ENCODE results near the gene DNAJB14. TPM values are rescaled to one million over a fixed set of nuclear protein-coding genes. Genes with fewer than 3 reads are reported as not detected.

DNAJB14 gene
- total RNA-seq, 4 donors from 2014 or later = 41.9 to 58.1 (median 48.5) TPM

DNA sequence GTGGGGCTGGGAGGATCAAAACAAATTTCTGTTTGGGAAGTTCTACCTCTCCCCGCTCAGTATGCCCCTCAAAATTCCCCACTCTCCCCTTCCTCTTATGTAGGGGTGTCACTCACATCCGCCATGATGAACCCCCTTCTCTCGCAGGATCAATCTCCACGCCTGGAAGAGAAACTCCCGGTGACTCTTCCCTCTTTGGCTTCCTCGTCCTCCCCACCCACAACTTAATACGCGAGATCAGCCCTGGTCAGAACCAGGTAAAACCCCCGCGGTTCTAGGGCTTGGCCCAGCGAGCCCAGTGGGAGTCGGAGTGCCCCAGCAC lies 52.6 kb downstream of the DNAJB14 start:
- DNase-seq = no peak
- Histone ChIP-seq H3K4me1 (peaks cover 9 to 38% (median 11%) of the 10 kb centered on the region in 4 donors), H3K36me3 (no peaks in the 10 kb centered on the region), H3K27ac (peak overlapping the region; percentile 86 to 90 (median 89)), H3K9me3 (no peaks in the 10 kb centered on the region), H3K4me3 (peak overlapping the region; percentile 57 to 81 (median 76)), H3K27me3 (no peaks in the 10 kb centered on the region)
- no peak for TF ChIP-seq POLR2AphosphoS5 (IDR thresholded peaks at IDR 0.05)
- WGBS, 2 donors (ENCODE audit: low coverage in 1 of 2) = 0% methylated on average over 4 to 12 of the region's 12 CpGs
- in situ Hi-C loops (cut with MboI; ENCODE audit: low pct_ligation_motif_present in 1 of 4, low pct_unique_long_range_greater_than_20kb in 1 of 4, low sequenced_read_pairs in 3 of 4) (loop anchor here in 3 of 4 donors (10.0 to 25.0 kb wide), 3 partner anchors 51 to 331 kb away; partner anchors contain the start of genes TRMT10A (in 3 of the 3), MTTP (in 2 of the 3) and DNAJB14 (in 1 of the 3)), intact Hi-C loops (cut with DNase I; ENCODE audit: low total_unique reads) (loop anchor here (5.0 to 10.0 kb wide), 2 partner anchors 54 to 329 kb away; partner anchors contain the start of genes DNAJB14 and TRMT10A)

DNA sequence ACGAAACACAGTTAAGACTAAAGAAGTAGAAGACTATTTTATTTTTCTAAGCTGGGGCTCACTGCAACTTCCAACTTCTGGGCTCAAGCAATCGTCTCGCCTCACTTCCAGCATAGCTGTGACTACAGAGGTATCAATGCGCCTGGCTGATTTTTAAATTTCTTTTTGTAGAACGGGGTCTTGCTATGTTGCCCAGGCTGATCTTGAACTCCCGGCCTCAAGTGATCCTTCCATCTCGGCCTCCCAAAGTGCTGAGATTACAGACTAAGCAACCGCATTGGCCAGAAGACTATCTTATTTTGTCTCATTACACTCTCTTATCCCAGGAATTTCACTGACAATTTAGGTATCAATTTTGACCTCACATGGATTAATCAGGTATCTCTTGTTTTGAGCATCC lies 53.4 kb downstream of the DNAJB14 start:
- H3K36me3 ChIP-seq = no peaks in the 10 kb centered on the region
- H3K27ac ChIP-seq = no peak overlapping the region
- no peak for DNase-seq
- peak overlapping the region in 1 of 4 donors; percentile 74 for H3K4me3 ChIP-seq
- in situ Hi-C loops (cut with MboI; ENCODE audit: low pct_ligation_motif_present in 1 of 4, low pct_unique_long_range_greater_than_20kb in 1 of 4, low sequenced_read_pairs in 3 of 4) (loop anchor here in 3 of 4 donors (10.0 to 25.0 kb wide), 3 partner anchors 52 to 331 kb away; partner anchors contain the start of genes TRMT10A (in 3 of the 3), MTTP (in 2 of the 3) and DNAJB14 (in 1 of the 3)), intact Hi-C loops (cut with DNase I; ENCODE audit: low total_unique reads) (loop anchor here (5.0 to 10.0 kb wide), 2 partner anchors 54 to 328 kb away; partner anchors contain the start of genes DNAJB14 and TRMT10A)
- TF ChIP-seq, protein P1, sequence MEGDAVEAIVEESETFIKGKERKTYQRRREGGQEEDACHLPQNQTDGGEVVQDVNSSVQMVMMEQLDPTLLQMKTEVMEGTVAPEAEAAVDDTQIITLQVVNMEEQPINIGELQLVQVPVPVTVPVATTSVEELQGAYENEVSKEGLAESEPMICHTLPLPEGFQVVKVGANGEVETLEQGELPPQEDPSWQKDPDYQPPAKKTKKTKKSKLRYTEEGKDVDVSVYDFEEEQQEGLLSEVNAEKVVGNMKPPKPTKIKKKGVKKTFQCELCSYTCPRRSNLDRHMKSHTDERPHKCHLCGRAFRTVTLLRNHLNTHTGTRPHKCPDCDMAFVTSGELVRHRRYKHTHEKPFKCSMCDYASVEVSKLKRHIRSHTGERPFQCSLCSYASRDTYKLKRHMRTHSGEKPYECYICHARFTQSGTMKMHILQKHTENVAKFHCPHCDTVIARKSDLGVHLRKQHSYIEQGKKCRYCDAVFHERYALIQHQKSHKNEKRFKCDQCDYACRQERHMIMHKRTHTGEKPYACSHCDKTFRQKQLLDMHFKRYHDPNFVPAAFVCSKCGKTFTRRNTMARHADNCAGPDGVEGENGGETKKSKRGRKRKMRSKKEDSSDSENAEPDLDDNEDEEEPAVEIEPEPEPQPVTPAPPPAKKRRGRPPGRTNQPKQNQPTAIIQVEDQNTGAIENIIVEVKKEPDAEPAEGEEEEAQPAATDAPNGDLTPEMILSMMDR (IDR thresholded peaks at IDR 0.05) = no peak
- TF ChIP-seq POLR2A (IDR thresholded peaks at IDR 0.05) (no peak), POLR2AphosphoS5 (IDR thresholded peaks at IDR 0.05) (no peak), EP300 (IDR thresholded peaks at IDR 0.05; ENCODE audit: low read depth) (no peak)
- H3K27me3 ChIP-seq = no peaks in the 10 kb centered on the region
- no peaks in the 10 kb centered on the region for H3K9me3 ChIP-seq
- H3K4me1 ChIP-seq = peaks cover 9 to 39% (median 11%) of the 10 kb centered on the region in 4 donors
- 96 to 99% methylated on average over 8 of the region's 8 CpGs for WGBS, 2 donors (ENCODE audit: low coverage in 1 of 2)

- Histone ChIP-seq H3K4me1 (peaks cover 9 to 39% (median 11%) of the 10 kb centered on the region in 4 donors), H3K27me3 (no peaks in the 10 kb centered on the region), H3K36me3 (no peaks in the 10 kb centered on the region), H3K27ac (no peak overlapping the region), H3K4me3 (no peak overlapping the region), H3K9me3 (no peaks in the 10 kb centered on the region)
- DNase-seq = no peak
- intact Hi-C loops (cut with DNase I; ENCODE audit: low total_unique reads) (loop anchor here (5.0 to 10.0 kb wide), 2 partner anchors 56 to 327 kb away; partner anchors contain the start of genes DNAJB14 and TRMT10A), in situ Hi-C loops (cut with MboI; ENCODE audit: low pct_ligation_motif_present in 1 of 4, low pct_unique_long_range_greater_than_20kb in 1 of 4, low sequenced_read_pairs in 3 of 4) (loop anchor here in 3 of 4 donors (10.0 to 25.0 kb wide), 3 partner anchors 53 to 329 kb away; partner anchors contain the start of genes TRMT10A (in 3 of the 3), MTTP (in 2 of the 3) and DNAJB14 (in 1 of the 3))
- WGBS, 2 donors (ENCODE audit: low coverage in 1 of 2) = 75 to 87% methylated on average over 2 of the region's 2 CpGs
- TF ChIP-seq EP300 (IDR thresholded peaks at IDR 0.05; ENCODE audit: low read depth) = no peak
- TF ChIP-seq POLR2A (IDR thresholded peaks at IDR 0.05) = no peak
- TF ChIP-seq, protein P1 (IDR thresholded peaks at IDR 0.05) = no peak
- TF ChIP-seq POLR2AphosphoS5 (IDR thresholded peaks at IDR 0.05) = no peak
Measured at GRCh38 chr4:99891351-99891750, 55.1 kb downstream of the DNAJB14 start.

DNA sequence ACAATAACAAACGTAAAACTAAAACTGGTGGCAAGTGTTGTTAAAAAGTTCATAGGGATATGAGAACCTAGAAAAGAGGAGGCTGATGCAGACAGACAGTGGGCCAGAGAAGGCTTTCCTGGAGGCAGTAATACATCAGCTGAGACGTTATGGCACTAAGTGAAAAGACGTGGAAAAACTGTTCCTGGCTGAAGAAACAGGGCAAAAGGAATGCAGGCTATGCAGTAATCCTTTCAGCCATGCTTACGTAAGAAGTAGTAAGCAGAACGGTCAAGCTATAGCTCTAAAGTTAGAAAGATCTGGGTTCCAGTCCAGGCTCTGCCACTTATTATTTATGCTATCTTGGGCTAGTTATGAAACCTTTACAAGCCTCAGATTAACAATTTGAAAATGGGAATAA lies 58.6 kb downstream of the DNAJB14 start:
- intact Hi-C loops (cut with DNase I; ENCODE audit: low total_unique reads) = no loop called here
- Histone ChIP-seq H3K4me1 (peaks cover under 1 to 22% (median 2%) of the 10 kb centered on the region in 4 donors), H3K27ac (peak overlapping the region in 2 of 4 donors; percentile 8 to 20), H3K27me3 (no peaks in the 10 kb centered on the region), H3K36me3 (peaks cover 0 to 27% (median 9%) of the 10 kb centered on the region in 4 donors), H3K4me3 (no peak overlapping the region), H3K9me3 (no peaks in the 10 kb centered on the region)
- in situ Hi-C loops (cut with MboI; ENCODE audit: low pct_ligation_motif_present in 1 of 4, low pct_unique_long_range_greater_than_20kb in 1 of 4, low sequenced_read_pairs in 3 of 4) = loop anchor here in 2 of 4 donors (25.0 kb wide), 1 partner anchor 326 kb away; the partner anchor contains the start of genes MTTP (in 2 of the 2) and TRMT10A (in 2 of the 2)
- 62 to 73% methylated on average over 5 of the region's 5 CpGs for WGBS, 2 donors (ENCODE audit: low coverage in 1 of 2)
- DNase-seq = no peak
- no peak for TF ChIP-seq POLR2A (IDR thresholded peaks at IDR 0.05)
- TF ChIP-seq EP300 (IDR thresholded peaks at IDR 0.05; ENCODE audit: low read depth) = no peak
- TF ChIP-seq, protein P1 (IDR thresholded peaks at IDR 0.05) = no peak
- TF ChIP-seq POLR2AphosphoS5 (IDR thresholded peaks at IDR 0.05) = no peak
